Endothelial cell of umbilical vein (primary cell): ENCODE results near the gene ZNF488. TPM values are rescaled to one million over a fixed set of nuclear protein-coding genes. Genes with fewer than 3 reads are reported as not detected.
"Not testable (repeated sequence)": the region's sequence is repeated elsewhere in the genome, so short reads cannot be mapped to it uniquely, and the experiment has no call there.

ENCODE experiments used
- BruUV-seq: library from RNA; stranded (reverse); fragments of 400-500 nt; replicated peaks from 2 replicates; lab custom pipeline; 2021; lab: Mats Ljungman, UMichigan
- CTCF ChIA-PET: fragments of 300-600, 350-600 bp; sonication (Branson Sonifier 250); formaldehyde crosslinking; loops from one replicate; lab custom pipeline; 2021; ENCODE audit warnings: antibody characterized with exemption, inconsistent platforms; lab: Charles Lee
- POLR2A ChIA-PET: fragments of 300-600, 350-600 bp; sonication (Branson Sonifier 250); formaldehyde crosslinking; loops from one replicate; lab custom pipeline; 2021; ENCODE audit warnings: antibody characterized with exemption, inconsistent platforms; lab: Charles Lee
- DNase-seq: peaks from one replicate; pipeline ENCODE4 v3.0.0-alpha.2; 2011; ENCODE audit warnings: low read depth, low spot score
- FAIRE-seq: peaks from 2 replicates; lab custom pipeline; 2011; peaks lifted over from hg19 to GRCh38; lab: Jason Lieb, UNC
- H2AFZ ChIP-seq: 2 replicates; pipeline ENCODE4 v1.6.0; 2012; ENCODE audit warnings: low read depth, low read length, control low read depth, inconsistent platforms
- H3K27ac ChIP-seq: 2 replicates; pipeline ENCODE4 v1.5.1; 2011; ENCODE audit warnings: low read depth, mild to moderate bottlenecking, control low read depth, low read length, moderate library complexity; ENCODE audit not compliant: insufficient read depth
- H3K27me3 ChIP-seq, 2 experiments: 2 replicates each; pipeline versions ENCODE4 v1.6.0 to v1.6.1; 2011; ENCODE audit warnings: low read length in 2 of 2, mixed read lengths in 1 of 2; ENCODE audit not compliant: control insufficient read depth in 2 of 2, insufficient read depth in 2 of 2
- H3K36me3 ChIP-seq, 2 experiments: 2 replicates in 1 of 2; 3 replicates in 1 of 2; pipeline ENCODE4 v1.5.1; 2011; ENCODE audit warnings: low read length in 2 of 2, mild to moderate bottlenecking in 1 of 2, moderate library complexity in 1 of 2; ENCODE audit not compliant: control insufficient read depth in 2 of 2, insufficient read depth in 2 of 2; ENCODE audit errors: extremely low read depth in 1 of 2
- H3K4me1 ChIP-seq: 3 replicates; pipeline ENCODE4 v1.5.1; 2011; ENCODE audit warnings: mild to moderate bottlenecking, low read length; ENCODE audit not compliant: control insufficient read depth, insufficient read depth; ENCODE audit errors: extremely low read depth
- H3K4me2 ChIP-seq: 2 replicates; pipeline ENCODE4 v1.6.1; 2011; ENCODE audit warnings: low read length, control low read depth, mixed read lengths; ENCODE audit not compliant: insufficient read depth
- H3K4me3 ChIP-seq, 3 experiments: fragments of 200-600 bp in 1 of 3; sonication (generic), shearing (Covaris generic) in 1 of 3; replicated peaks in 1 of 3; 2 replicates each; pipeline ENCODE4 v1.5.1; 2011 to 2016; ENCODE audit warnings: control low read depth in 3 of 3, low read length in 3 of 3, mild to moderate bottlenecking in 2 of 3, inconsistent platforms in 1 of 3, low read depth in 1 of 3, moderate library complexity in 1 of 3; ENCODE audit not compliant: insufficient read depth in 1 of 3
- H3K79me2 ChIP-seq: 2 replicates; pipeline ENCODE4 v1.6.0; 2012; ENCODE audit warnings: low read length, inconsistent platforms; ENCODE audit not compliant: control insufficient read depth, insufficient read depth
- H3K9ac ChIP-seq: replicated peaks from 2 replicates; pipeline ENCODE3; 2011; ENCODE audit warnings: low read length, control low read depth; ENCODE audit not compliant: insufficient read depth; ENCODE audit errors: extremely low read depth
- H3K9me1 ChIP-seq: replicated peaks from 3 replicates; pipeline ENCODE4 v1.6.0; 2011; ENCODE audit warnings: mild to moderate bottlenecking, low read length; ENCODE audit not compliant: control insufficient read depth, insufficient read depth; ENCODE audit errors: extremely low read depth
- H3K9me3 ChIP-seq: replicated peaks from 2 replicates; pipeline ENCODE4 v1.5.1; 2012; ENCODE audit warnings: low read length, inconsistent platforms; ENCODE audit not compliant: control insufficient read depth, insufficient read depth
- H4K20me1 ChIP-seq: replicated peaks from 2 replicates; pipeline ENCODE3; 2011; ENCODE audit warnings: mild to moderate bottlenecking, low read length; ENCODE audit not compliant: control insufficient read depth, insufficient read depth; ENCODE audit errors: extremely low read depth
- FOS ChIP-seq: IDR thresholded peaks from 2 replicates; pipeline ENCODE4 v1.6.1; 2011; ENCODE audit warnings: mild to moderate bottlenecking, low read length, moderate library complexity, borderline replicate concordance; ENCODE audit not compliant: insufficient read depth
- MYC ChIP-seq: IDR thresholded peaks from one replicate; pipeline ENCODE4 v1.6.1; 2011; ENCODE audit warnings: mild to moderate bottlenecking, low read depth, low read length
- dilution Hi-C: fragments of 300-500 bp; cut with MboI; formaldehyde crosslinking; loops from one replicate; pipeline ENCODE4 v1.15.0; 2019; ENCODE audit warnings: low sequenced_read_pairs; ENCODE audit not compliant: extremely low pct_ligation_motif_present
- intact Hi-C: fragments of 100-400 bp; cut with micrococcal nuclease; formaldehyde crosslinking; loops from one replicate; pipeline ENCODE4 v1.10.0; 2022
- polyA plus RNA-seq, 4 experiments: library from polyadenylated mRNA; depleted of rRNA in 3 of 4; stranded (reverse) in 3 of 4; unstranded in 1 of 4; fragments of >200 nt; gene quantifications; 2 replicates each; pipeline versions ENCODE4 v1.2.1 to v1.2.3, GENCODE V29; 2011 to 2012; ENCODE audit warnings: missing spikeins in 1 of 4
- total RNA-seq: library from RNA; stranded (reverse); gene quantifications from 2 replicates; pipeline ENCODE4 v1.2.3, GENCODE V29; 2021

ZNF488 gene
- total and polyA plus RNA-seq, 2 donors (not counting 3 experiments of a cell fraction or from before 2014, with no cell fraction given): 0.21 to 0.38 TPM

DNA sequence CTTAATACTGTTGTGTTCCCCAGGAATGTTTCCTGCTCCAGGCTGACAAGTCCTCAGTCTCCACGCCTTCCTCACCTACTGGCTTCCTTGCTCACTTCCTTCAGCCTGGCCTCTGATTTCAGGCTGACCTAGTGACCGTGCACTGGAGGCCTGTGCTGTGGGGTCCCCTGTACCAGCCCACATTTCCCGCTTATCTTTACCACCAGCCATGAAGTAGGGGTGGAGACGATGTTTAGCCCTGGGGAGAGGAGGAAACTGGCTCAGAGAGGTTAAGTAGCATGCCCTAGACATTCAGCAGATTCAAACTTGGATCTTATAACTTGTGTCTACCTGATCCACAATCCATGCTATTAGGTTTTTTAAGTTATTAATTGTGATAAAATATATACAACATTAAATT is 4.8 kb upstream of the ZNF488 start:
- intact Hi-C loops (no loop called here), dilution Hi-C loops (no loop called here)
- no peak for DNase-seq
- no peak overlapping the region for H3K4me3 ChIP-seq
- no peak overlapping the region for H3K27ac ChIP-seq
- BruUV-seq: no TSS peak
- ChIA-PET POLR2A (no interaction called here), CTCF (no interaction called here)
- TF ChIP-seq FOS (no peak), MYC (no peak)
- no peaks in the 10 kb centered on the region for H3K79me2 ChIP-seq
- no peaks in the 10 kb centered on the region for H3K9me3 ChIP-seq
- no peak overlapping the region for H2AFZ ChIP-seq
- no peaks in the 10 kb centered on the region for H4K20me1 ChIP-seq
- H3K9me1 ChIP-seq: no peaks in the 10 kb centered on the region
- peaks cover 0 to 8% of the 10 kb centered on the region in 2 experiments for H3K27me3 ChIP-seq
- no peaks in the 10 kb centered on the region for H3K36me3 ChIP-seq
- no peak for FAIRE-seq
- H3K9ac ChIP-seq: no peak overlapping the region
- H3K4me1 ChIP-seq: peaks cover 2% of the 10 kb centered on the region
- H3K4me2 ChIP-seq: no peak overlapping the region

DNA sequence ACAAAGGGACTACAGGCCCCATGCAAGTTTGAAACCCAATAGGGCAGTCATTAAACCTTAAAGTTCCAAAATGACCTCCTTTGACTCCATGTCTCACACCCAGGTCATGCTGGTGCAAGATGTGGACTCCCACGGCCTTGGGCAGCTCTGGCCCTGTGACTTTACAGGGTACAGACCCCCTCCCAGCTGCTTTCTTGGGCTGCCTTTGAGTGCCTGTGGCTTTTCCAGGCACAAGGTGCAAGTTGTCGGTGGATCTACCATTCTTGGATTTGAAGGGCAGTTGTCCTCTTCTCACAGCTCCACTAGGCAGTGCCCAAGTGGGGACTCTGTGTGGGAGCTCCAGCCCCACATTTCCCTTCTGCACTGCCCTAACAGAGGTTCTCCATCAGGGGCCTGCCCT is 2.0 kb upstream of the ZNF488 start:
- H3K4me1 ChIP-seq, intact Hi-C loops, H2AFZ ChIP-seq, H3K36me3 ChIP-seq, H3K9me3 ChIP-seq, CTCF ChIA-PET, H3K27ac ChIP-seq, H3K4me2 ChIP-seq, BruUV-seq, DNase-seq, H3K4me3 ChIP-seq, H3K9me1 ChIP-seq, H3K9ac ChIP-seq, FAIRE-seq, H3K79me2 ChIP-seq, H4K20me1 ChIP-seq, dilution Hi-C loops, POLR2A ChIA-PET: not testable (repeated sequence)
- peaks cover 7 to 22% of the 10 kb centered on the region in 2 experiments for H3K27me3 ChIP-seq
